ENCODE data around the gene HNF4A. TPM values are rescaled to one million over a fixed set of nuclear protein-coding genes. Genes with fewer than 3 reads are reported as not detected.

HNF4A gene
- total RNA-seq, 2 donors from 2014 or later: 0.78 TPM; not detected in 1

DNA sequence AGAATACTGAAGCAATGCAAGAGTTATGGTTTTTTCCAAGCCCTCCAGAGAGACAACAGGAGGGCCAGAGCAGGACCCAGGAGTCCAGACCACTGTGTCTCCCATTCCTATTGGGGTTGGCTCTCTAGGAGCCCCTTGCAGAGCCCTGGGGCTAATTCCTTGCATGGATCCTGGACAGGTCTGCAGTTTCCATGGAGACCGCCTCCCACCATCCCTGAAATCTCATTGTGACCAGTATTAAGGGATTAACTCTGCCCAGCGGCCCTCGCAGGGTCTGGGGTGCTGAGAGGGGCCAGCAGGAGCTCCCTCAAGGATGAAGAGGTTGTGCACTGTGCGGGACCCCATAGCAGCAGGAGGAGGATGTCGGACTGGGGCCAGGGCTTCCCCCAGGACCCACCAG is 34.8 kb downstream of the HNF4A start:
- Histone ChIP-seq H3K9me3 (no peaks in the 10 kb centered on the region), H3K4me1 (ENCODE audit: control insufficient read depth in 1 of 2, low read depth in 2 of 2) (no peaks in the 10 kb centered on the region), H3K27me3 (replicated peaks; ENCODE audit: insufficient read depth) (no peaks in the 10 kb centered on the region), H3K27ac (no peak overlapping the region), H3K4me3 (no peak overlapping the region), H3K36me3 (no peaks in the 10 kb centered on the region)
- no peak for ATAC-seq (ENCODE audit: insufficient number of reproducible peaks, low FRiP score, low read depth)
- TF ChIP-seq, protein P1, sequence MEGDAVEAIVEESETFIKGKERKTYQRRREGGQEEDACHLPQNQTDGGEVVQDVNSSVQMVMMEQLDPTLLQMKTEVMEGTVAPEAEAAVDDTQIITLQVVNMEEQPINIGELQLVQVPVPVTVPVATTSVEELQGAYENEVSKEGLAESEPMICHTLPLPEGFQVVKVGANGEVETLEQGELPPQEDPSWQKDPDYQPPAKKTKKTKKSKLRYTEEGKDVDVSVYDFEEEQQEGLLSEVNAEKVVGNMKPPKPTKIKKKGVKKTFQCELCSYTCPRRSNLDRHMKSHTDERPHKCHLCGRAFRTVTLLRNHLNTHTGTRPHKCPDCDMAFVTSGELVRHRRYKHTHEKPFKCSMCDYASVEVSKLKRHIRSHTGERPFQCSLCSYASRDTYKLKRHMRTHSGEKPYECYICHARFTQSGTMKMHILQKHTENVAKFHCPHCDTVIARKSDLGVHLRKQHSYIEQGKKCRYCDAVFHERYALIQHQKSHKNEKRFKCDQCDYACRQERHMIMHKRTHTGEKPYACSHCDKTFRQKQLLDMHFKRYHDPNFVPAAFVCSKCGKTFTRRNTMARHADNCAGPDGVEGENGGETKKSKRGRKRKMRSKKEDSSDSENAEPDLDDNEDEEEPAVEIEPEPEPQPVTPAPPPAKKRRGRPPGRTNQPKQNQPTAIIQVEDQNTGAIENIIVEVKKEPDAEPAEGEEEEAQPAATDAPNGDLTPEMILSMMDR (IDR thresholded peaks at IDR 0.05): no peak
- DNase-seq (ENCODE audit: low spot score): no peak

GRCh38 chr20:44392088-44392775 is 36.7 kb downstream of the HNF4A start:
- Histone ChIP-seq H3K27me3 (replicated peaks; ENCODE audit: insufficient read depth) (no peaks in the 10 kb centered on the region), H3K9me3 (no peaks in the 10 kb centered on the region), H3K4me1 (ENCODE audit: control insufficient read depth in 1 of 2, low read depth in 2 of 2) (no peaks in the 10 kb centered on the region), H3K4me3 (no peak overlapping the region), H3K27ac (no peak overlapping the region), H3K36me3 (no peaks in the 10 kb centered on the region)
- no peak for DNase-seq (ENCODE audit: low spot score)
- TF ChIP-seq, protein P1 (IDR thresholded peaks at IDR 0.05): no peak
- no peak for ATAC-seq (ENCODE audit: insufficient number of reproducible peaks, low FRiP score, low read depth)

DNA sequence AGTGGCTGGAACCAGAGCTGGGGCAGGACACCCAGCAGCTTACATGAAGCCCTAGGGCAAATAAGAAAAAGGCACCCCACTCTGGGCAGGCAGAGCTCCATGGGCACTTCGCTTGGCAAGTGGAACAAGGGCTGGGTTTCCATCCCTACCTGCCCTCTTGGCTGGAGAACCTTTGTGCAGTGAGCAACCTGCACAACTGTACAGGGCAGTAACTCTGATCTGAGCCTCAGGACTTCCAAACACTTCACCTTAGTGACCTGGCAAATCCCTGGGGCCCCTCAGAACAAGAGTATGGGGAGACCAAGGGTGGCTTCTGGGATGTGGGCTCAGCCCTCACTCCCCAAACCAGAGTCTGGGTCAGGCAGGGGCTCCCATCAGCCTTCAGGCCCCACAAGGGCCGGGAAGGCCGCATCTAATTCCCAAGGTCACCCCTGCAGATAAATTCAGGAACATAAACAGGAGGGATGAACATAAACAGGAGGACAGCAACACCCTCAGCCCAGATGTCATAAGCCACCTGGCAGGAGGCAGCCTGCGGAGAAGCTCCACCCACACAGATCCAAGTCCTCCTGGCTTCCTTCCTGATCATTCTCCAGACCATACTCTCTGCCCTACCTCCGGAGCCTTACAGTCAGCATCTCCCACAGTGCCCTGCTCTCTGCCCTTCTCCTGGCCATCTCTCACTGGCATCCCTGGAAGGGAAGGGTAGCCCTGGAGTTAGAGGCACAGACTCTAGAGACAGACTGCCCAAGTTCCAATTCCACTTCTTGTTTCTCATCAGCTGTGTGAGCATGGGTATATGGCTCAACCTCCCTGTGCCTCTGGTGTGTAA is 37.5 kb downstream of the HNF4A start:
- no peak for ATAC-seq (ENCODE audit: insufficient number of reproducible peaks, low FRiP score, low read depth)
- Histone ChIP-seq H3K36me3 (no peaks in the 10 kb centered on the region), H3K27ac (no peak overlapping the region), H3K9me3 (no peaks in the 10 kb centered on the region), H3K4me1 (ENCODE audit: control insufficient read depth in 1 of 2, low read depth in 2 of 2) (no peaks in the 10 kb centered on the region), H3K4me3 (no peak overlapping the region), H3K27me3 (replicated peaks; ENCODE audit: insufficient read depth) (no peaks in the 10 kb centered on the region)
- TF ChIP-seq, protein P1 (IDR thresholded peaks at IDR 0.05): no peak
- no peak for DNase-seq (ENCODE audit: low spot score)

DNA sequence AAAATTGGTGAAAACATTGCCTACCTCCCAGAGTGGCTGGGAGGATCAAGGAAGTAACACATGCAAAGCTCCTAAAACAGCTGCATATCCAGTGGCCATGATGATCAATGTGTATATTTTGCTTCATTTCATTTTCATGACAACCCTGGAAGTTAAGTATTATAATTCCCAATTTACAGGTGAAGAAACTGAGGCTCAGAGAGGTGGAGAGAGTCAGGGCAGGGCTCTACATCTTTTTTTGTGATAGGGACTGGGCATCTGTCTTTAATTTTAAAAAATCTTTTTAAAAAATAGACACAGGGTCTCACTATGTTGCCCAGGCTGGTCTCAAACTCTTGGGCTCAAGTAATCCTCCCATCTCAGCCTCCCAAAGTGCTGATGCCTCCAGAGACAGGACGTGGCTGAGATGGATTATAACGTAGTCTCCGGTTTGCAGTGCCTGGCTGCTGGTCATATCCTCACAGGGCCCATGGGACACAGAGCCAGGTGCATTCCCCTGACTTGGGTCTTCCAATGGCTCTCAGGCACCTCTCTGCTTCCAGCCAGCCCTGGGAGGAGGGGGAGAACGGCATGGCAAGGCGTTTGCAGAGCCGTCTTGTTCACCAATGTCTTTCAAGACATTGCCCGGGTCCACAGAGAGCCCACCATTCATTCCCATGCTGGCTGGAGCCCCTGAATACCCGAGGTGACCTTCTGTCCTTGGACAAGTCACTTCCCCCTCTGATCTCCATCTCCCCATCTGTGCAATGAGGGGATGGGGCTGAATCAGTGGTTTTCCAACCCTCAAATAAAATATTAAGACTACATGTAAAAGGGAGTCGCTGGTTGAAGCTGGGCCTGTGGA is 38.3 kb downstream of the HNF4A start:
- Histone ChIP-seq H3K4me3 (no peak overlapping the region), H3K27me3 (replicated peaks; ENCODE audit: insufficient read depth) (no peaks in the 10 kb centered on the region), H3K36me3 (no peaks in the 10 kb centered on the region), H3K4me1 (ENCODE audit: control insufficient read depth in 1 of 2, low read depth in 2 of 2) (no peaks in the 10 kb centered on the region), H3K27ac (no peak overlapping the region), H3K9me3 (no peaks in the 10 kb centered on the region)
- ATAC-seq (ENCODE audit: insufficient number of reproducible peaks, low FRiP score, low read depth): no peak
- TF ChIP-seq, protein P1 (IDR thresholded peaks at IDR 0.05): no peak
- DNase-seq (ENCODE audit: low spot score): no peak

DNA sequence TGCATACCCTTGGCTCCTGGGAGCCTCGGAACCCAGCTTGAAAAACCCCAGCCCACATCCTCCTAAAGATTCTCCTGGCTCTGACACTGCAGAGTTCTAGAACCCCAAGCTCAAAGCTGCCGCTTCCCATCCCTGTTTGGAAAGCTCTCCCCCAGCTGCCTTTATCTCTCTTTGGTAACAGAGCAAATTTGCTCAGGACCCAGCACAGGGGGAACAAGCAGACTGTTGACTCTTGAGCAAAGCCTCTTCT is 38.9 kb downstream of the HNF4A start:
- Histone ChIP-seq H3K9me3 (no peaks in the 10 kb centered on the region), H3K4me1 (ENCODE audit: control insufficient read depth in 1 of 2, low read depth in 2 of 2) (no peaks in the 10 kb centered on the region), H3K27ac (no peak overlapping the region), H3K4me3 (no peak overlapping the region), H3K36me3 (no peaks in the 10 kb centered on the region), H3K27me3 (replicated peaks; ENCODE audit: insufficient read depth) (no peaks in the 10 kb centered on the region)
- no peak for ATAC-seq (ENCODE audit: insufficient number of reproducible peaks, low FRiP score, low read depth)
- TF ChIP-seq, protein P1 (IDR thresholded peaks at IDR 0.05): no peak
- no peak for DNase-seq (ENCODE audit: low spot score)
